Measurements from ENCODE around the gene CCDC170.
"Not testable (repeated sequence)": the region's sequence is repeated elsewhere in the genome, so short reads cannot be mapped to it uniquely, and the experiment has no call there.

DNA sequence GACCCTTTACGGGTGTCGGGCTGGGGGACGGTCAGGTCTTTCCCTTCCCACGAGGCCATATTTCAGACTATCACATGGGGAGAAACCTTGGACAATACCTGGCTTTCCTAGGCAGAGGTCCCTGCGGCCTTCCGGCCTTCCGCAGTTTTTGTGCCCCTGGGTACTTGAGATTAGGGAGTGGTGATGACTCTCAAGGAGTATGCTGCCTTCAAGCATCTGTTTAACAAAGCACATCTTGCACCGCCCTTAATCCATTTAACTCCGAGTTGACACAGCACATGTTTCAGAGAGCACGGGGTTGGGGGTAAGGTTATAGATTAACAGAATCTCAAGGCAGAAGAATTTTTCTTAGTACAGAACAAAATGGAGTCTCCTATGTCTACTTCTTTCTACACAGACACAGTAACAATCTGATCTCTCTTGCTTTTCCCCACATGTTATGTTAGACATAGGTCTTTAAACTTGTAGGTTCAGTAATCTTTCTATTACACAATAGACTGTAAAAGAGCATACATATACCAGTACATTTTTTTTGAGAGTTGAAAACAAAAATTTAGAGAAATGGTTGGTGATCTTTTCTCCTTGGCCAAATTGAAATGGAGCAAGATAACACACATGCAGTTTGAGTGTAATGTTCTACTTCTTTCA is 37.9 kb upstream of the CCDC170 start:
- TF ChIP-seq, protein P1, sequence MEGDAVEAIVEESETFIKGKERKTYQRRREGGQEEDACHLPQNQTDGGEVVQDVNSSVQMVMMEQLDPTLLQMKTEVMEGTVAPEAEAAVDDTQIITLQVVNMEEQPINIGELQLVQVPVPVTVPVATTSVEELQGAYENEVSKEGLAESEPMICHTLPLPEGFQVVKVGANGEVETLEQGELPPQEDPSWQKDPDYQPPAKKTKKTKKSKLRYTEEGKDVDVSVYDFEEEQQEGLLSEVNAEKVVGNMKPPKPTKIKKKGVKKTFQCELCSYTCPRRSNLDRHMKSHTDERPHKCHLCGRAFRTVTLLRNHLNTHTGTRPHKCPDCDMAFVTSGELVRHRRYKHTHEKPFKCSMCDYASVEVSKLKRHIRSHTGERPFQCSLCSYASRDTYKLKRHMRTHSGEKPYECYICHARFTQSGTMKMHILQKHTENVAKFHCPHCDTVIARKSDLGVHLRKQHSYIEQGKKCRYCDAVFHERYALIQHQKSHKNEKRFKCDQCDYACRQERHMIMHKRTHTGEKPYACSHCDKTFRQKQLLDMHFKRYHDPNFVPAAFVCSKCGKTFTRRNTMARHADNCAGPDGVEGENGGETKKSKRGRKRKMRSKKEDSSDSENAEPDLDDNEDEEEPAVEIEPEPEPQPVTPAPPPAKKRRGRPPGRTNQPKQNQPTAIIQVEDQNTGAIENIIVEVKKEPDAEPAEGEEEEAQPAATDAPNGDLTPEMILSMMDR (IDR thresholded peaks at IDR 0.05; ENCODE audit: low read length): not testable (repeated sequence)
- not testable (repeated sequence) for TF ChIP-seq EZH2 (IDR thresholded peaks at IDR 0.05; ENCODE audit: borderline replicate concordance, low read length)
